Endothelial cell of umbilical vein (primary cell): ENCODE measurements around the gene GRIA1. TPM values are rescaled to one million over a fixed set of nuclear protein-coding genes. Genes with fewer than 3 reads are reported as not detected.

Source experiments
- BruUV-seq: library from RNA; stranded (reverse); fragments of 400-500 nt; replicated peaks from 2 replicates; lab custom pipeline; 2021; lab: Mats Ljungman, UMichigan
- CTCF ChIA-PET: fragments of 300-600, 350-600 bp; sonication (Branson Sonifier 250); formaldehyde crosslinking; loops from one replicate; lab custom pipeline; 2021; ENCODE audit warnings: antibody characterized with exemption, inconsistent platforms; lab: Charles Lee
- POLR2A ChIA-PET: fragments of 300-600, 350-600 bp; sonication (Branson Sonifier 250); formaldehyde crosslinking; loops from one replicate; lab custom pipeline; 2021; ENCODE audit warnings: antibody characterized with exemption, inconsistent platforms; lab: Charles Lee
- DNase-seq: peaks from one replicate; pipeline ENCODE4 v3.0.0-alpha.2; 2011; ENCODE audit warnings: low read depth, low spot score
- FAIRE-seq: peaks from 2 replicates; lab custom pipeline; 2011; peaks lifted over from hg19 to GRCh38; lab: Jason Lieb, UNC
- H2AFZ ChIP-seq: 2 replicates; pipeline ENCODE4 v1.6.0; 2012; ENCODE audit warnings: low read depth, low read length, control low read depth, inconsistent platforms
- H3K27ac ChIP-seq: 2 replicates; pipeline ENCODE4 v1.5.1; 2011; ENCODE audit warnings: low read depth, mild to moderate bottlenecking, control low read depth, low read length, moderate library complexity; ENCODE audit not compliant: insufficient read depth
- H3K27me3 ChIP-seq, 2 experiments: 2 replicates each; pipeline versions ENCODE4 v1.6.0 to v1.6.1; 2011; ENCODE audit warnings: low read length in 2 of 2, mixed read lengths in 1 of 2; ENCODE audit not compliant: control insufficient read depth in 2 of 2, insufficient read depth in 2 of 2
- H3K36me3 ChIP-seq, 2 experiments: 2 replicates in 1 of 2; 3 replicates in 1 of 2; pipeline ENCODE4 v1.5.1; 2011; ENCODE audit warnings: low read length in 2 of 2, mild to moderate bottlenecking in 1 of 2, moderate library complexity in 1 of 2; ENCODE audit not compliant: control insufficient read depth in 2 of 2, insufficient read depth in 2 of 2; ENCODE audit errors: extremely low read depth in 1 of 2
- H3K4me1 ChIP-seq: 3 replicates; pipeline ENCODE4 v1.5.1; 2011; ENCODE audit warnings: mild to moderate bottlenecking, low read length; ENCODE audit not compliant: control insufficient read depth, insufficient read depth; ENCODE audit errors: extremely low read depth
- H3K4me2 ChIP-seq: 2 replicates; pipeline ENCODE4 v1.6.1; 2011; ENCODE audit warnings: low read length, control low read depth, mixed read lengths; ENCODE audit not compliant: insufficient read depth
- H3K4me3 ChIP-seq, 3 experiments: fragments of 200-600 bp in 1 of 3; sonication (generic), shearing (Covaris generic) in 1 of 3; replicated peaks in 1 of 3; 2 replicates each; pipeline ENCODE4 v1.5.1; 2011 to 2016; ENCODE audit warnings: control low read depth in 3 of 3, low read length in 3 of 3, mild to moderate bottlenecking in 2 of 3, inconsistent platforms in 1 of 3, low read depth in 1 of 3, moderate library complexity in 1 of 3; ENCODE audit not compliant: insufficient read depth in 1 of 3
- H3K79me2 ChIP-seq: 2 replicates; pipeline ENCODE4 v1.6.0; 2012; ENCODE audit warnings: low read length, inconsistent platforms; ENCODE audit not compliant: control insufficient read depth, insufficient read depth
- H3K9ac ChIP-seq: replicated peaks from 2 replicates; pipeline ENCODE3; 2011; ENCODE audit warnings: low read length, control low read depth; ENCODE audit not compliant: insufficient read depth; ENCODE audit errors: extremely low read depth
- H3K9me1 ChIP-seq: replicated peaks from 3 replicates; pipeline ENCODE4 v1.6.0; 2011; ENCODE audit warnings: mild to moderate bottlenecking, low read length; ENCODE audit not compliant: control insufficient read depth, insufficient read depth; ENCODE audit errors: extremely low read depth
- H3K9me3 ChIP-seq: replicated peaks from 2 replicates; pipeline ENCODE4 v1.5.1; 2012; ENCODE audit warnings: low read length, inconsistent platforms; ENCODE audit not compliant: control insufficient read depth, insufficient read depth
- H4K20me1 ChIP-seq: replicated peaks from 2 replicates; pipeline ENCODE3; 2011; ENCODE audit warnings: mild to moderate bottlenecking, low read length; ENCODE audit not compliant: control insufficient read depth, insufficient read depth; ENCODE audit errors: extremely low read depth
- EZH2 ChIP-seq: IDR thresholded peaks from 2 replicates; pipeline ENCODE4 v1.6.1; 2012; ENCODE audit warnings: borderline replicate concordance, low read depth, mild to moderate bottlenecking, moderate library complexity, low read length, inconsistent platforms; ENCODE audit not compliant: severe bottlenecking
- FOS ChIP-seq: IDR thresholded peaks from 2 replicates; pipeline ENCODE4 v1.6.1; 2011; ENCODE audit warnings: mild to moderate bottlenecking, low read length, moderate library complexity, borderline replicate concordance; ENCODE audit not compliant: insufficient read depth
- GATA2 ChIP-seq: IDR thresholded peaks from 2 replicates; pipeline ENCODE4 v1.7.0; 2011; ENCODE audit warnings: low read depth, mild to moderate bottlenecking, moderate library complexity, mixed read lengths, low read length; ENCODE audit not compliant: insufficient read length, insufficient read depth
- JUN ChIP-seq: IDR thresholded peaks from 2 replicates; pipeline ENCODE4 v1.6.1; 2011; ENCODE audit warnings: borderline replicate concordance, low read depth; ENCODE audit not compliant: insufficient read length, insufficient read depth
- MAX ChIP-seq: IDR thresholded peaks from 2 replicates; pipeline ENCODE4 v1.6.1; 2011; ENCODE audit not compliant: insufficient read depth, insufficient read length
- MYC ChIP-seq: IDR thresholded peaks from one replicate; pipeline ENCODE4 v1.6.1; 2011; ENCODE audit warnings: mild to moderate bottlenecking, low read depth, low read length
- POLR2A ChIP-seq: IDR thresholded peaks from 2 replicates; pipeline ENCODE4 v1.6.1; 2012; ENCODE audit warnings: low read depth, mild to moderate bottlenecking, control low read depth, low read length
- POLR2AphosphoS5 ChIP-seq: IDR thresholded peaks from 2 replicates; pipeline ENCODE4 v1.6.1; 2012; ENCODE audit warnings: low read depth, mild to moderate bottlenecking, control low read depth, low read length, moderate library complexity; ENCODE audit not compliant: insufficient read depth
- dilution Hi-C: fragments of 300-500 bp; cut with MboI; formaldehyde crosslinking; loops from one replicate; pipeline ENCODE4 v1.15.0; 2019; ENCODE audit warnings: low sequenced_read_pairs; ENCODE audit not compliant: extremely low pct_ligation_motif_present
- intact Hi-C: fragments of 100-400 bp; cut with micrococcal nuclease; formaldehyde crosslinking; loops from one replicate; pipeline ENCODE4 v1.10.0; 2022
- polyA plus RNA-seq, 4 experiments: library from polyadenylated mRNA; depleted of rRNA in 3 of 4; stranded (reverse) in 3 of 4; unstranded in 1 of 4; fragments of >200 nt; gene quantifications; 2 replicates each; pipeline versions ENCODE4 v1.2.1 to v1.2.3, GENCODE V29; 2011 to 2012; ENCODE audit warnings: missing spikeins in 1 of 4
- total RNA-seq: library from RNA; stranded (reverse); gene quantifications from 2 replicates; pipeline ENCODE4 v1.2.3, GENCODE V29; 2021
- TF ChIP-seq, protein P1 (sequence below), 2 donors: IDR thresholded peaks; 1 replicate in 1 of 2; 2 replicates in 1 of 2; pipeline ENCODE4 v1.5.1; 2011; ENCODE audit warnings: low read length in 2 of 2, mild to moderate bottlenecking in 2 of 2, moderate library complexity in 2 of 2, control low read depth in 1 of 2, inconsistent platforms in 1 of 2, low read depth in 1 of 2; ENCODE audit not compliant: insufficient read depth in 1 of 2; ENCODE audit errors: extremely low read depth in 1 of 2

GRIA1 gene
- total and polyA plus RNA-seq, 2 donors (not counting 3 experiments of a cell fraction or from before 2014, with no cell fraction given): not detected

GRCh38 chr5:153700940-153701339 is 210.5 kb downstream of the GRIA1 start:
- BruUV-seq: no TSS peak
- H3K9me1 ChIP-seq: no peaks in the 10 kb centered on the region
- dilution Hi-C loops (no loop called here), intact Hi-C loops (no loop called here)
- H3K9me3 ChIP-seq: no peaks in the 10 kb centered on the region
- H2AFZ ChIP-seq: no peak overlapping the region
- POLR2A ChIA-PET: no interaction called here
- FAIRE-seq (no peak), DNase-seq (no peak)
- no peaks in the 10 kb centered on the region for H3K36me3 ChIP-seq
- CTCF ChIA-PET: no interaction called here
- no peaks in the 10 kb centered on the region for H3K4me1 ChIP-seq
- no peak overlapping the region for H3K9ac ChIP-seq
- no peak overlapping the region for H3K4me2 ChIP-seq
- no peak overlapping the region for H3K4me3 ChIP-seq
- no peaks in the 10 kb centered on the region for H3K79me2 ChIP-seq
- H4K20me1 ChIP-seq: no peaks in the 10 kb centered on the region
- H3K27ac ChIP-seq: no peak overlapping the region
- TF ChIP-seq MYC (no peak), FOS (no peak), EZH2 (no peak), POLR2A (no peak), POLR2AphosphoS5 (no peak), GATA2 (no peak), JUN (no peak), MAX (no peak)
- TF ChIP-seq, protein P1, sequence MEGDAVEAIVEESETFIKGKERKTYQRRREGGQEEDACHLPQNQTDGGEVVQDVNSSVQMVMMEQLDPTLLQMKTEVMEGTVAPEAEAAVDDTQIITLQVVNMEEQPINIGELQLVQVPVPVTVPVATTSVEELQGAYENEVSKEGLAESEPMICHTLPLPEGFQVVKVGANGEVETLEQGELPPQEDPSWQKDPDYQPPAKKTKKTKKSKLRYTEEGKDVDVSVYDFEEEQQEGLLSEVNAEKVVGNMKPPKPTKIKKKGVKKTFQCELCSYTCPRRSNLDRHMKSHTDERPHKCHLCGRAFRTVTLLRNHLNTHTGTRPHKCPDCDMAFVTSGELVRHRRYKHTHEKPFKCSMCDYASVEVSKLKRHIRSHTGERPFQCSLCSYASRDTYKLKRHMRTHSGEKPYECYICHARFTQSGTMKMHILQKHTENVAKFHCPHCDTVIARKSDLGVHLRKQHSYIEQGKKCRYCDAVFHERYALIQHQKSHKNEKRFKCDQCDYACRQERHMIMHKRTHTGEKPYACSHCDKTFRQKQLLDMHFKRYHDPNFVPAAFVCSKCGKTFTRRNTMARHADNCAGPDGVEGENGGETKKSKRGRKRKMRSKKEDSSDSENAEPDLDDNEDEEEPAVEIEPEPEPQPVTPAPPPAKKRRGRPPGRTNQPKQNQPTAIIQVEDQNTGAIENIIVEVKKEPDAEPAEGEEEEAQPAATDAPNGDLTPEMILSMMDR (IDR thresholded peaks at IDR 0.05; ENCODE audit: extremely low read depth in 1 of 2, insufficient read depth in 1 of 2, low read depth in 1 of 2, low read length in 2 of 2): no peak
- no peaks in the 10 kb centered on the region for H3K27me3 ChIP-seq
